Activated CD4-positive, alpha-beta T cell treated with anti-CD3 and anti-CD28 coated beads, Interleukin-2, Interleukin-4, amounts not matched to agents 100 ng/mL and 50 ng/mL, durations not matched to agents 16 hours and 8 hours (primary cell): ENCODE measurements around the gene CSNK1D.

Experiments used
- DNase-seq: peaks from one replicate; pipeline ENCODE4 v3.0.0-alpha.2; 2020; ENCODE audit warnings: low spot score

The CSNK1D gene

GRCh38 chr17:82252511-82253178 is 20.9 kb downstream of the CSNK1D start:
- DNase-seq: no peak

- no peak for DNase-seq
Observed at GRCh38 chr17:82250868-82251500, 22.5 kb downstream of the CSNK1D start.

- DNase-seq: no peak
Observed at GRCh38 chr17:82249896-82250581, 23.5 kb downstream of the CSNK1D start.

GRCh38 chr17:82248815-82249674 is 24.5 kb downstream of the CSNK1D start:
- DNase-seq: no peak

- DNase-seq: no peak
Observed at GRCh38 chr17:82247856-82248671, 25.4 kb downstream of the CSNK1D start.

GRCh38 chr17:82247182-82247823 is 26.2 kb downstream of the CSNK1D start:
- DNase-seq: no peak

- no peak for DNase-seq
Observed at GRCh38 chr17:82246365-82247181, 26.9 kb downstream of the CSNK1D start.

- DNase-seq: no peak
Observed at GRCh38 chr17:82246040-82246364, 27.5 kb downstream of the CSNK1D start.

GRCh38 chr17:82245134-82246039 is 28.1 kb downstream of the CSNK1D start:
- no peak for DNase-seq

- DNase-seq: no peak
Observed at GRCh38 chr17:82244413-82245133, 28.9 kb downstream of the CSNK1D start.

GRCh38 chr17:82243648-82244412 is 29.7 kb downstream of the CSNK1D start:
- no peak for DNase-seq

- DNase-seq: no peak
Observed at GRCh38 chr17:82242977-82243647, 30.4 kb downstream of the CSNK1D start.

- DNase-seq: no peak
Observed at GRCh38 chr17:82242698-82242976, 30.9 kb downstream of the CSNK1D start.

GRCh38 chr17:82241926-82242697 is 31.4 kb downstream of the CSNK1D start:
- DNase-seq: no peak

- no peak for DNase-seq
Observed at GRCh38 chr17:82241183-82241925, 32.1 kb downstream of the CSNK1D start.
